PC-9 (cell line): ENCODE results near the gene GALNT5. TPM values are rescaled to one million over a fixed set of nuclear protein-coding genes. Genes with fewer than 3 reads are reported as not detected.
"Not testable (repeated sequence)": the region's sequence is repeated elsewhere in the genome, so short reads cannot be mapped to it uniquely, and the experiment has no call there.

Source experiments
- BruUV-seq: library from RNA; stranded (reverse); fragments of 400-500 nt; replicated peaks from 2 replicates; lab custom pipeline; 2021; lab: Mats Ljungman, UMichigan
- CTCF ChIA-PET: fragments of 300-600 bp; sonication (Branson Sonifier 250); formaldehyde crosslinking; loops from one replicate; lab custom pipeline; 2022; ENCODE audit warnings: antibody characterized with exemption; lab: Charles Lee
- POLR2A ChIA-PET: fragments of 300-600 bp; sonication (Branson Sonifier 250); formaldehyde crosslinking; loops from one replicate; lab custom pipeline; 2022; ENCODE audit warnings: antibody characterized with exemption; ENCODE audit not compliant: unreplicated experiment; lab: Charles Lee
- DNase-seq, 2 experiments: peaks; one replicate each; pipeline versions ENCODE4 v3.0.0 to v3.0.0-alpha.2; 2015 to 2022; ENCODE audit warnings: mixed read lengths in 1 of 2
- H2AFZ ChIP-seq: fragments of 200-600 bp; sonication (generic); 2 replicates; pipeline ENCODE4 v1.8.1; 2017; ENCODE audit warnings: antibody characterized with exemption
- H3F3A ChIP-seq: fragments of 200-600 bp; sonication (generic); 2 replicates; pipeline ENCODE4 v1.8.1; 2017; ENCODE audit warnings: antibody characterized with exemption, mild to moderate bottlenecking, low read depth; ENCODE audit not compliant: insufficient read depth
- H3K27ac ChIP-seq: fragments of 200-600 bp; sonication (generic); 2 replicates; pipeline ENCODE4 v1.6.1; 2016; ENCODE audit warnings: mixed run types
- H3K27me3 ChIP-seq: fragments of 200-600 bp; sonication (generic); 2 replicates; pipeline ENCODE4 v1.6.1; 2016; ENCODE audit warnings: low read depth, mixed run types; ENCODE audit not compliant: insufficient read depth
- H3K36me3 ChIP-seq: fragments of 200-600 bp; sonication (generic); 2 replicates; pipeline ENCODE4 v1.6.1; 2016; ENCODE audit warnings: low read depth, mixed run types
- H3K4me1 ChIP-seq: fragments of 200-600 bp; sonication (generic); replicated peaks from 2 replicates; pipeline ENCODE4 v1.6.1; 2016; ENCODE audit warnings: mixed run types; ENCODE audit not compliant: insufficient read depth
- H3K4me2 ChIP-seq: fragments of 200-600 bp; sonication (generic); 2 replicates; pipeline ENCODE4 v1.6.1; 2017; ENCODE audit warnings: mixed run types
- H3K4me3 ChIP-seq: fragments of 200-600 bp; sonication (generic); 2 replicates; pipeline ENCODE4 v1.6.1; 2016; ENCODE audit warnings: mixed run types
- H3K79me2 ChIP-seq: fragments of 200-600 bp; sonication (generic); 2 replicates; pipeline ENCODE4 v1.6.1; 2017; ENCODE audit warnings: low read depth, mixed run types
- H3K9me2 ChIP-seq: fragments of 200-600 bp; sonication (generic); 2 replicates; pipeline ENCODE4 v1.8.1; 2017; ENCODE audit warnings: mild to moderate bottlenecking; ENCODE audit not compliant: insufficient read depth
- H3K9me3 ChIP-seq: fragments of 200-600 bp; sonication (generic); 2 replicates; pipeline ENCODE4 v1.8.1; 2016; ENCODE audit warnings: low read depth; ENCODE audit not compliant: insufficient read depth
- H4K20me1 ChIP-seq: fragments of 200-600 bp; sonication (generic); 2 replicates; pipeline ENCODE4 v1.8.1; 2017; ENCODE audit not compliant: insufficient read depth
- CTCF ChIP-seq: fragments of 200-600 bp; sonication (generic); conservative IDR thresholded peaks from 2 replicates; pipeline ENCODE4 v1.6.1; 2017; ENCODE audit warnings: mixed run types, antibody characterized with exemption, mild to moderate bottlenecking, moderate library complexity
- EZH2 ChIP-seq: fragments of 200-600 bp; sonication (generic); IDR thresholded peaks from 2 replicates; pipeline ENCODE4 v1.8.0; 2017; ENCODE audit warnings: antibody characterized with exemption, low read depth
- intact Hi-C: fragments of 100-400 bp; cut with micrococcal nuclease; formaldehyde crosslinking; loops from one replicate; pipeline ENCODE4 v1.10.0; 2022; ENCODE audit not compliant: unreplicated experiment
- total RNA-seq: library from RNA; stranded (reverse); gene quantifications from 2 replicates; pipeline ENCODE4 v1.2.3, GENCODE V29; 2021

GALNT5 gene
- total RNA-seq, 1 experiment from 2014 or later = 1.9 TPM

DNA sequence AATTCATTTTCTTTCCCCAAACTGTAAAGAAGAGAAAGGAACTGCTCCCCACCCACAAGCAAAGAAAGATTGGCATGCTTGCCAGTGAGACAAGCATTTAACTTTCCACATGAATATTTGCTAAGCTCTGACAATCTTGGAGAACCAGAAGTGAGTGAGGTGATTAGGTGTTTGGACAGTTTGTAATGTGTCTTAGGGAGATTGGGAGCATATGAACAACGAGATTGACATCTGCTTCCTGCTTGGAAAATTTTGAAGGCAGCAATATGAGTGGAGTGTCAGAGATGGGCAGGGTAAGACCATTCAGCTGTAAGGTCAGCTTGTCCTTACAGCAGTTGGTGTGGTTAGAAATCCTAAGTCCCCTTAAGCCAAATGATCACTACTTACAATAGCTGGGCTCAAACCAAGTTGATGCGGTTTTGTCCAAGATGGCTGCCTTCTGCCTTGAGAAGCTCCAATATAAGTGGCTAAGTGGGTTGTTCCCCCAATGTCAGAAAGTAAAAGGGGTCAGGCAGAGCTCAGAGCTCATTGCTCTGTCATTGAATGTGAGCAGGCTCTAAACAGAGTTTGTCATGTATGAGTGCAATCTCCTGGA is 36.0 kb upstream of the GALNT5 start:
- Histone ChIP-seq H3K9me2 (no peaks in the 10 kb centered on the region), H3K4me2 (no peak overlapping the region), H2AFZ (no peak overlapping the region), H4K20me1 (no peaks in the 10 kb centered on the region), H3K27ac (no peak overlapping the region), H3K36me3 (no peaks in the 10 kb centered on the region), H3K79me2 (no peaks in the 10 kb centered on the region), H3K9me3 (no peaks in the 10 kb centered on the region), H3K4me1 (no peaks in the 10 kb centered on the region), H3K27me3 (no peaks in the 10 kb centered on the region), H3F3A (no peaks in the 10 kb centered on the region), H3K4me3 (no peak overlapping the region)
- TF ChIP-seq EZH2 (no peak), CTCF (no peak)
- CTCF ChIA-PET = no interaction called here
- no peak for DNase-seq
- no TSS peak for BruUV-seq
- POLR2A ChIA-PET = no interaction called here
- intact Hi-C loops = no loop called here

DNA sequence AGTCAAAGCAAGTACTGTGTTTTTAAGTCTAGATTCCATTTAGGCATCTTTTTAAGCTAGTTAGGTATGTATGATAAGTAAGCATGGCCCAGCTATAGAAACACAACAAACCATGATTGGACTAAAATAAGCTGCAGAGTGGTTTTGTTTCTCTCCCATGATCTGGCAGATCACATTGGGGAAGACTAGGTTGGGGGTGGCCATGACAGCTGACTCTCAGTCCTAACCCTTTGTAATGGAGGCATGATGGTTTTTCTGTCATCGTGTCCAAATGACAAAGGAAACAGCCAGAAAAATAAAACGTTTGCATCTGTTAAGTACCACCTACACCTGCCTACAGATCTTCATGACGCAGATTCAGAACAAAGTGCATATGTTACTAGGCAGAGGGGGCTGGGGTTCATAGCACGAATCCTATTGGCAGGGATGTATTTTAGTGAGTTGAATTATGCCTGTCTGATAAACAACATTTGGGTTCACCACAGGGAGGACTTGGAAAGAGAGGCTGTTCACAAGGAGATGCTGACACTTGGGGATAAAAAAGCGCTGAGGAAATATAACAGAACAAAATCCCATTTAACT is 33.8 kb upstream of the GALNT5 start:
- Histone ChIP-seq H3K27ac (no peak overlapping the region), H2AFZ (no peak overlapping the region), H3K9me2 (no peaks in the 10 kb centered on the region), H3F3A (no peaks in the 10 kb centered on the region), H3K36me3 (no peaks in the 10 kb centered on the region), H3K4me2 (no peak overlapping the region), H3K4me1 (no peaks in the 10 kb centered on the region), H3K9me3 (no peaks in the 10 kb centered on the region), H3K27me3 (no peaks in the 10 kb centered on the region), H3K79me2 (no peaks in the 10 kb centered on the region), H3K4me3 (no peak overlapping the region), H4K20me1 (no peaks in the 10 kb centered on the region)
- TF ChIP-seq EZH2 (no peak), CTCF (no peak)
- DNase-seq = no peak
- no TSS peak for BruUV-seq
- ChIA-PET CTCF (no interaction called here), POLR2A (no interaction called here)
- intact Hi-C loops = no loop called here

DNA sequence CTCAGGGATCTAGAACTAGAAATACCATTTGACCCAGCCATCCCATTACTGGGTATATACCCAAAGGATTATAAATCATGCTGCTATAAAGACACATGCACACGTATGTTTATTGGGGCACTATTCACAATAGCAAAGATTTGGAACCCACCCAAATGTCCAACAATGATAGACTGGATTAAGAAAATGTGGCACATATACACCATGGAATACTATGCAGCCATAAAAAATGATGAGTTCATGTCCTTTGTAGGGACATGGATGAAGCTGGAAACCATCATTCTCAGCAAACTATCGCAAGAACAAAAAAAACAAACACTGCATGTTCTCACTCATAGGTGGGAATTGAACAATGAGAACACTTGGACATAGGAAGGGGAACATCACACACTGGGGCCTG is 33.1 kb upstream of the GALNT5 start:
- H3K9me3 ChIP-seq, BruUV-seq, DNase-seq, CTCF ChIA-PET, H3K79me2 ChIP-seq, H3K9me2 ChIP-seq, intact Hi-C loops, H3K4me2 ChIP-seq, H2AFZ ChIP-seq, POLR2A ChIA-PET, H3K4me3 ChIP-seq, H3K27me3 ChIP-seq, H3F3A ChIP-seq, H3K27ac ChIP-seq, H4K20me1 ChIP-seq, H3K36me3 ChIP-seq, H3K4me1 ChIP-seq: not testable (repeated sequence)

- H3K27me3 ChIP-seq = no peaks in the 10 kb centered on the region
- ChIA-PET CTCF (no interaction called here), POLR2A (no interaction called here)
- no peaks in the 10 kb centered on the region for H3K9me2 ChIP-seq
- intact Hi-C loops = no loop called here
- H4K20me1 ChIP-seq = no peaks in the 10 kb centered on the region
- DNase-seq = no peak
- no peaks in the 10 kb centered on the region for H3F3A ChIP-seq
- no peak overlapping the region for H3K27ac ChIP-seq
- no peak overlapping the region for H3K4me2 ChIP-seq
- H3K9me3 ChIP-seq = no peaks in the 10 kb centered on the region
- no peaks in the 10 kb centered on the region for H3K4me1 ChIP-seq
- no peaks in the 10 kb centered on the region for H3K36me3 ChIP-seq
- no peak overlapping the region for H3K4me3 ChIP-seq
- no peaks in the 10 kb centered on the region for H3K79me2 ChIP-seq
- BruUV-seq = no TSS peak
- TF ChIP-seq EZH2 (no peak), CTCF (no peak)
- H2AFZ ChIP-seq = no peak overlapping the region
These were observed 29.9 kb upstream of the GALNT5 start for GRCh38 chr2:157227592-157227991.
